Neural progenitor cell (in vitro differentiated cells): ENCODE data around the gene PRR35. TPM values are rescaled to one million over a fixed set of nuclear protein-coding genes. Genes with fewer than 3 reads are reported as not detected.

ENCODE experiments used
- DNase-seq: peaks from one replicate; pipeline ENCODE4 v3.0.0-alpha.2; 2016; ENCODE audit warnings: low spot score
- H2AFZ ChIP-seq: fragments of 200-600 bp; sonication (generic); replicated peaks from 2 replicates; pipeline ENCODE4 v1.6.1; 2016; ENCODE audit warnings: antibody characterized with exemption
- H3F3A ChIP-seq: fragments of 200-600 bp; sonication (generic); 2 replicates; pipeline ENCODE4 v1.6.1; 2016; ENCODE audit warnings: antibody characterized with exemption, low read depth
- H3K27ac ChIP-seq: fragments of 200-600 bp; sonication (generic); 2 replicates; pipeline ENCODE4 v1.5.1; 2016; ENCODE audit warnings: mild to moderate bottlenecking
- H3K27me3 ChIP-seq: fragments of 200-600 bp; sonication (generic); 2 replicates; pipeline ENCODE4 v1.6.1; 2016; ENCODE audit warnings: mild to moderate bottlenecking, moderate library complexity
- H3K36me3 ChIP-seq: fragments of 200-600 bp; sonication (generic); 2 replicates; pipeline ENCODE4 v1.5.1; 2016
- H3K4me1 ChIP-seq: fragments of 200-600 bp; sonication (generic); 2 replicates; pipeline ENCODE4 v1.6.1; 2016; ENCODE audit warnings: mixed run types
- H3K4me2 ChIP-seq: fragments of 200-600 bp; sonication (generic); 2 replicates; pipeline ENCODE4 v1.6.1; 2016
- H3K4me3 ChIP-seq: fragments of 200-600 bp; sonication (generic); 2 replicates; pipeline ENCODE4 v1.5.1; 2016
- H3K79me2 ChIP-seq: fragments of 200-600 bp; sonication (generic); 2 replicates; pipeline ENCODE4 v1.6.1; 2016; ENCODE audit warnings: low read depth
- H3K9ac ChIP-seq: fragments of 200-600 bp; sonication (generic); 2 replicates; pipeline ENCODE4 v1.6.1; 2016
- H3K9me3 ChIP-seq: fragments of 200-600 bp; sonication (generic); 2 replicates; pipeline ENCODE4 v1.5.1; 2016; ENCODE audit warnings: low read depth
- H4K20me1 ChIP-seq: fragments of 200-600 bp; sonication (generic); 2 replicates; pipeline ENCODE4 v1.6.1; 2016; ENCODE audit warnings: low read depth
- H3K27ac Mint-ChIP-seq: 3 replicates; pipeline ENCODE4 v1.8.0; 2021; ENCODE audit warnings: mixed read lengths
- H3K27me3 Mint-ChIP-seq: 2 replicates; pipeline ENCODE4 v1.8.0; 2022; ENCODE audit warnings: low read depth, mild to moderate bottlenecking, inconsistent platforms, moderate library complexity, mixed read lengths; ENCODE audit not compliant: insufficient read depth
- H3K36me3 Mint-ChIP-seq: 3 replicates; pipeline ENCODE4 v1.8.0; 2021; ENCODE audit warnings: mixed read lengths
- H3K4me1 Mint-ChIP-seq: 3 replicates; pipeline ENCODE4 v1.8.0; 2021; ENCODE audit warnings: mixed read lengths
- H3K4me3 Mint-ChIP-seq: 3 replicates; pipeline ENCODE4 v1.8.0; 2021; ENCODE audit warnings: mild to moderate bottlenecking, moderate library complexity, mixed read lengths
- H3K9me3 Mint-ChIP-seq: 3 replicates; pipeline ENCODE4 v1.8.0; 2020; ENCODE audit warnings: mixed read lengths
- EZH2 ChIP-seq: fragments of 200-600 bp; sonication (generic); IDR thresholded peaks from 2 replicates; pipeline ENCODE4 v1.6.1; 2017; ENCODE audit warnings: antibody characterized with exemption, mild to moderate bottlenecking, moderate library complexity
- EZH2phosphoT487 ChIP-seq: fragments of 200-600 bp; sonication (generic); IDR thresholded peaks from 2 replicates; pipeline ENCODE4 v1.6.1; 2017; ENCODE audit warnings: antibody characterized with exemption
- total RNA-seq: library from RNA; depleted of rRNA; stranded (reverse); fragments of >200 nt; gene quantifications from 2 replicates; pipeline ENCODE4 v1.2.3, GENCODE V29; 2015; ENCODE audit warnings: low replicate concordance
- TF ChIP-seq, protein P1 (sequence below): fragments of 200-600 bp; sonication (generic); IDR thresholded peaks from 2 replicates; pipeline ENCODE4 v1.5.1; 2017; ENCODE audit warnings: antibody characterized with exemption, mild to moderate bottlenecking

PRR35 gene
- total RNA-seq, 1 donor from 2014 or later: not detected

DNA sequence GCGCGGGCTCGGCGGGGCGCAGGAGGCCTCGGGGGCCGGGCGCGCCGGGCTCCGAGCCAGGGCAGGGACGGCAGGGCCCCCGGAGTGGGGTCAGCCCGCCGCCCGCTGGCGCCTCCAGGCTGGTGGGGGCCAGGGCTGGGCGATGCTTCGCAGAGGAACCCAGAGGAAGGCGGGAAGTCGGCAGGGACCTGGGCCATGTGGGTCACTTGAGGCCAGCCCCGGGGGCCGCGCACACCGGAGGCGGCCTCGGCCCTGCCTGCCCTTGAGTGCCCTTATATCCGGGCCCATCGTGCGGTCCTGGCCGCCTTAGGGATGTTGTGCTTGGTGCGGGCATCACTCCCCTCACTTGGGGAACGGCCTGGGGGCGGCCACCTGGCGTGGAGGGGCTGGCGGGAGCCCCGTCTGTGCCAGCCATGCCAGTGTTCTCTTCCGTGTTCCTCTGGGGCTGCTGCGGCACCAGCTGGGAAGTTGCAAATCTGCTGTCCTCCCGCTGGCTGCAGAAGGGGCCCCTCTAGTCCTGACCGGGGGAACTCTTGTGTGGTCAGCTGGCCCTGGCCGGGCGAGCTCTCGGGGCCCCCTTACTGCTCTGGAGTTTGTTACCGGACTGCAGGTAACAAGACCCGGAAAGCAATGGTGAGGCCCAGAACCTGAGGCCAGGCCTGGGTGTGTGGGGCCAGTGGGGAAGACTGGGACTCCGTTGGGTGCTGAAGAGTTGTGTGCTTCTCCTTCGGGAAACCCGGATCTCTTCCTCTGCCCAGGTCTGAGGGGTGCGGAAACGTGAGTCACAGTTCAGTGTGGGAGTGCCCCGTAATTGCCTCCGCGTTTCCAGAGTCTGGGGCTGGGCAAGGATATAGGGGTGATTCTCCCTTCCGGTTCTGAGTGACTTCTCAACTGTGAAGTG, 31.8 kb upstream of the PRR35 start:
- H3K9me3 Mint-ChIP-seq: no peaks in the 10 kb centered on the region
- peaks cover 78% of the 10 kb centered on the region for H4K20me1 ChIP-seq
- TF ChIP-seq EZH2 (no peak), EZH2phosphoT487 (no peak)
- TF ChIP-seq, protein P1, sequence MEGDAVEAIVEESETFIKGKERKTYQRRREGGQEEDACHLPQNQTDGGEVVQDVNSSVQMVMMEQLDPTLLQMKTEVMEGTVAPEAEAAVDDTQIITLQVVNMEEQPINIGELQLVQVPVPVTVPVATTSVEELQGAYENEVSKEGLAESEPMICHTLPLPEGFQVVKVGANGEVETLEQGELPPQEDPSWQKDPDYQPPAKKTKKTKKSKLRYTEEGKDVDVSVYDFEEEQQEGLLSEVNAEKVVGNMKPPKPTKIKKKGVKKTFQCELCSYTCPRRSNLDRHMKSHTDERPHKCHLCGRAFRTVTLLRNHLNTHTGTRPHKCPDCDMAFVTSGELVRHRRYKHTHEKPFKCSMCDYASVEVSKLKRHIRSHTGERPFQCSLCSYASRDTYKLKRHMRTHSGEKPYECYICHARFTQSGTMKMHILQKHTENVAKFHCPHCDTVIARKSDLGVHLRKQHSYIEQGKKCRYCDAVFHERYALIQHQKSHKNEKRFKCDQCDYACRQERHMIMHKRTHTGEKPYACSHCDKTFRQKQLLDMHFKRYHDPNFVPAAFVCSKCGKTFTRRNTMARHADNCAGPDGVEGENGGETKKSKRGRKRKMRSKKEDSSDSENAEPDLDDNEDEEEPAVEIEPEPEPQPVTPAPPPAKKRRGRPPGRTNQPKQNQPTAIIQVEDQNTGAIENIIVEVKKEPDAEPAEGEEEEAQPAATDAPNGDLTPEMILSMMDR: no peak
- H3F3A ChIP-seq: peaks cover 3% of the 10 kb centered on the region
- peak; percentile 62 for DNase-seq
- peaks cover 2% of the 10 kb centered on the region for H3K36me3 Mint-ChIP-seq
- no peak overlapping the region for H2AFZ ChIP-seq
- H3K36me3 ChIP-seq: no peaks in the 10 kb centered on the region
- peak overlapping the region; percentile 96 for H3K4me2 ChIP-seq
- H3K4me1 ChIP-seq: peaks cover 13% of the 10 kb centered on the region
- H3K9me3 ChIP-seq: no peaks in the 10 kb centered on the region
- peaks cover 22% of the 10 kb centered on the region for H3K4me1 Mint-ChIP-seq
- H3K9ac ChIP-seq: peak overlapping the region; percentile 57
- H3K4me3 Mint-ChIP-seq: peak overlapping the region; percentile 89
- peaks cover 9% of the 10 kb centered on the region for H3K27me3 Mint-ChIP-seq
- peak overlapping the region; percentile 71 for H3K4me3 ChIP-seq
- H3K27ac ChIP-seq: no peak overlapping the region
- H3K27me3 ChIP-seq: no peaks in the 10 kb centered on the region
- peak overlapping the region; percentile 33 for H3K27ac Mint-ChIP-seq
- peaks cover 65% of the 10 kb centered on the region for H3K79me2 ChIP-seq

DNA sequence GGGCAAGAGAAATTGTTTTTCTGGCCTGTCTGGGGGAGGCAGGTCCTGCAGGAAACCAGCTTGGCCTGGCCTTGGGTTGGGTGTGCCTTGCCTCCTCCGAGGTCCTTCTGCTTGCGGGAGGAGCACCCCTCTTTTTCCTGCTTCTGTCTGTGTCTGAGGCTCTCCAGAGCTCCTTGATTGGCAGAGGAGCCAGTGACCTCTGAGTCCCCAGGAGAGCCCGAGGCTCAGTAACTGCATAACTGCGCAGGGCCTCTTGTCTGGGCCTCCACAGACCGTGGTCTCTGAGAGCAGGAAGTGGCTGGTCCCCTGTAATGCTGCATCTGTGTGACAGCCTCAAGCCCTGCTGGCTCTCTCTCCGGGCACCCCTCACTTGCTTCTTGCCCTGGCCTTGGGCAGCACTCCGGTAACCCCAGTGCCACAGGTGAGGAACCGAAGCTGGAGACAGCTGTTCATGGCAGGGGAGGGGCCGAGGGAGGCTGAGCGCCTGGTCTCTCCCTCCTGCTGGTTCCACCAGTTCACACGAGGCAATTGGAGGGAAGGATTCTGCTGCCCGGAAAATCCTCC, 31.1 kb upstream of the PRR35 start:
- H3K4me1 Mint-ChIP-seq: peaks cover 22% of the 10 kb centered on the region
- H3K9me3 Mint-ChIP-seq: no peaks in the 10 kb centered on the region
- no peaks in the 10 kb centered on the region for H3K27me3 ChIP-seq
- H3K9me3 ChIP-seq: no peaks in the 10 kb centered on the region
- H3K9ac ChIP-seq: peak overlapping the region; percentile 57
- H3F3A ChIP-seq: peaks cover 5% of the 10 kb centered on the region
- peak overlapping the region; percentile 89 for H3K4me3 Mint-ChIP-seq
- H2AFZ ChIP-seq: no peak overlapping the region
- H4K20me1 ChIP-seq: peaks cover 83% of the 10 kb centered on the region
- H3K36me3 ChIP-seq: no peaks in the 10 kb centered on the region
- DNase-seq: no peak
- peaks cover 72% of the 10 kb centered on the region for H3K79me2 ChIP-seq
- H3K27ac ChIP-seq: no peak overlapping the region
- no peak for TF ChIP-seq EZH2phosphoT487
- TF ChIP-seq, protein P1: no peak
- no peak for TF ChIP-seq EZH2
- no peak overlapping the region for H3K27ac Mint-ChIP-seq
- peak overlapping the region; percentile 71 for H3K4me3 ChIP-seq
- H3K4me1 ChIP-seq: peaks cover 13% of the 10 kb centered on the region
- peaks cover 2% of the 10 kb centered on the region for H3K36me3 Mint-ChIP-seq
- peaks cover 9% of the 10 kb centered on the region for H3K27me3 Mint-ChIP-seq
- peak overlapping the region; percentile 96 for H3K4me2 ChIP-seq

DNA sequence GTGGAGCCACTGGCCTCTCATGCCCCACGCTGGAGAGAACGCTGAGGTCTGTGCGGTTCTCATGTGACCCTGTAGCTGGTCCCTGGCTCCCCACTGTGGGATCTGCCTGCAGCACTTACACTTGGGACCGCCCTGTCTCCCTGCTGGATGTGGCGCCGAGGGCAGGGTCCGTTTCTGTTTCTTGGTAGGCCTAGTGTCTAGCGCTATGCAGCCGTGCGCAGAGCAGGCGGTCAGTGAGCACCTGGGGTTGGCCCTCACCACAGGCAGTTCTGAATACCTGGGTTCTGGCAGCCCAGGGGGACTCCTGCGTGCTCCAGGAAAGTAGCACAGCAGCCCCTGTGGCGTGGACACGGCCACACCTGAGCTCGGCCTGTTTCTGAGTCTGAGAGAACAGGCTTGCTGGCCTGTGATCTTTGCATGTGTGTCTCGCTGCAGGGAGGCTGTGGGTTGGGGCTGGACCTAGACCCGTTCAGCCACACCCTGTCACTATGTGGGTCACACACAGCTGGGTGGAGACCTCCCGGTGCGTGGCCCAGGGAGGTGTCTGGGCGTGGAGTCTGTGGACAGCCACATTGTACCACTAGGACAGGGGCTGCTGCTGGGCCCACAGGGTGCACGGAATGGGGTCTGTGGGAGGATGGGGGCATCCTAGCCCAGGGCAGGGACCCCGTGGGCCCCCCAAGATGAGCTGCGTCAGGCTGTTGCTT, 29.9 kb upstream of the PRR35 start:
- H3K36me3 Mint-ChIP-seq: peaks cover 2% of the 10 kb centered on the region
- Histone ChIP-seq H3F3A (peaks cover 5% of the 10 kb centered on the region), H3K4me1 (peaks cover 13% of the 10 kb centered on the region), H3K9me3 (no peaks in the 10 kb centered on the region), H2AFZ (no peak overlapping the region), H3K4me2 (no peak overlapping the region), H4K20me1 (peaks cover 86% of the 10 kb centered on the region), H3K79me2 (peaks cover 83% of the 10 kb centered on the region), H3K4me3 (no peak overlapping the region), H3K36me3 (no peaks in the 10 kb centered on the region), H3K27ac (no peak overlapping the region), H3K9ac (no peak overlapping the region), H3K27me3 (no peaks in the 10 kb centered on the region)
- H3K4me1 Mint-ChIP-seq: peaks cover 22% of the 10 kb centered on the region
- no peak for TF ChIP-seq EZH2
- TF ChIP-seq EZH2phosphoT487: no peak
- TF ChIP-seq, protein P1: no peak
- H3K4me3 Mint-ChIP-seq: peak overlapping the region; percentile 89
- H3K9me3 Mint-ChIP-seq: no peaks in the 10 kb centered on the region
- DNase-seq: no peak
- no peak overlapping the region for H3K27ac Mint-ChIP-seq
- peaks cover 9% of the 10 kb centered on the region for H3K27me3 Mint-ChIP-seq
